ENCODE results near the gene NDUFB5.

DNA sequence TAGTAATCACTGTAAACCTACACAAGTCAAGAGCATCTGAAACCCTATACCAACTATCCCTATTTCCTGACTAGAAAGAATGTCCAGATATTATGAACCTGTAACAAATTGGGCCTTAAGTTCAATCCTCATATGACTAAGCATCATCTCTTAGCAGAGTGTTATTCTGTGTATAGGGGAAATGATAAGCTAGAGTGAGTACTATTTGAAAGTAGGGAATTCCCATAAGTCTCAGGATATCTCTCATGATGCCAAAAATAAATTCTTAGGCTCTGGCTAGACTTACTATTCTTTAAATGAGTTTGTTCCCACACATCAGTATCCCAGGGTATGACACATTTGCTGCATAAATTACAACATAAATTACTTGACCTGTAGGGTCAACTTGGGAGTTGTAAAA lies 15.5 kb upstream of the NDUFB5 start:
- TF ChIP-seq, protein P1, sequence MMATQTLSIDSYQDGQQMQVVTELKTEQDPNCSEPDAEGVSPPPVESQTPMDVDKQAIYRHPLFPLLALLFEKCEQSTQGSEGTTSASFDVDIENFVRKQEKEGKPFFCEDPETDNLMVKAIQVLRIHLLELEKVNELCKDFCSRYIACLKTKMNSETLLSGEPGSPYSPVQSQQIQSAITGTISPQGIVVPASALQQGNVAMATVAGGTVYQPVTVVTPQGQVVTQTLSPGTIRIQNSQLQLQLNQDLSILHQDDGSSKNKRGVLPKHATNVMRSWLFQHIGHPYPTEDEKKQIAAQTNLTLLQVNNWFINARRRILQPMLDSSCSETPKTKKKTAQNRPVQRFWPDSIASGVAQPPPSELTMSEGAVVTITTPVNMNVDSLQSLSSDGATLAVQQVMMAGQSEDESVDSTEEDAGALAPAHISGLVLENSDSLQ (IDR thresholded peaks at IDR 0.05): no peak
- TF ChIP-seq TCF7 (IDR thresholded peaks at IDR 0.05; ENCODE audit: borderline replicate concordance) (no peak), EP300 (IDR thresholded peaks at IDR 0.05; ENCODE audit: borderline replicate concordance in 1 of 2, control insufficient read depth in 1 of 2, low read depth in 2 of 2, low read length in 2 of 2) (no peak), HCFC1 (IDR thresholded peaks at IDR 0.05; ENCODE audit: low read length) (no peak), RAD21 (IDR thresholded peaks at IDR 0.05; ENCODE audit: insufficient read depth, low read depth, low read length) (no peak), YY1 (IDR thresholded peaks at IDR 0.05; ENCODE audit: low read depth, low read length) (no peak)
- TF ChIP-seq, protein P2, sequence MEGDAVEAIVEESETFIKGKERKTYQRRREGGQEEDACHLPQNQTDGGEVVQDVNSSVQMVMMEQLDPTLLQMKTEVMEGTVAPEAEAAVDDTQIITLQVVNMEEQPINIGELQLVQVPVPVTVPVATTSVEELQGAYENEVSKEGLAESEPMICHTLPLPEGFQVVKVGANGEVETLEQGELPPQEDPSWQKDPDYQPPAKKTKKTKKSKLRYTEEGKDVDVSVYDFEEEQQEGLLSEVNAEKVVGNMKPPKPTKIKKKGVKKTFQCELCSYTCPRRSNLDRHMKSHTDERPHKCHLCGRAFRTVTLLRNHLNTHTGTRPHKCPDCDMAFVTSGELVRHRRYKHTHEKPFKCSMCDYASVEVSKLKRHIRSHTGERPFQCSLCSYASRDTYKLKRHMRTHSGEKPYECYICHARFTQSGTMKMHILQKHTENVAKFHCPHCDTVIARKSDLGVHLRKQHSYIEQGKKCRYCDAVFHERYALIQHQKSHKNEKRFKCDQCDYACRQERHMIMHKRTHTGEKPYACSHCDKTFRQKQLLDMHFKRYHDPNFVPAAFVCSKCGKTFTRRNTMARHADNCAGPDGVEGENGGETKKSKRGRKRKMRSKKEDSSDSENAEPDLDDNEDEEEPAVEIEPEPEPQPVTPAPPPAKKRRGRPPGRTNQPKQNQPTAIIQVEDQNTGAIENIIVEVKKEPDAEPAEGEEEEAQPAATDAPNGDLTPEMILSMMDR (IDR thresholded peaks at IDR 0.05 in 2 of 3, conservative IDR thresholded peaks at IDR 0.05 in 1 of 3; ENCODE audit: control insufficient read depth in 2 of 3, extremely low read depth in 1 of 3, insufficient read depth in 1 of 3, low read depth in 3 of 3, low read length in 3 of 3): no peak
- TF ChIP-seq, protein P3, sequence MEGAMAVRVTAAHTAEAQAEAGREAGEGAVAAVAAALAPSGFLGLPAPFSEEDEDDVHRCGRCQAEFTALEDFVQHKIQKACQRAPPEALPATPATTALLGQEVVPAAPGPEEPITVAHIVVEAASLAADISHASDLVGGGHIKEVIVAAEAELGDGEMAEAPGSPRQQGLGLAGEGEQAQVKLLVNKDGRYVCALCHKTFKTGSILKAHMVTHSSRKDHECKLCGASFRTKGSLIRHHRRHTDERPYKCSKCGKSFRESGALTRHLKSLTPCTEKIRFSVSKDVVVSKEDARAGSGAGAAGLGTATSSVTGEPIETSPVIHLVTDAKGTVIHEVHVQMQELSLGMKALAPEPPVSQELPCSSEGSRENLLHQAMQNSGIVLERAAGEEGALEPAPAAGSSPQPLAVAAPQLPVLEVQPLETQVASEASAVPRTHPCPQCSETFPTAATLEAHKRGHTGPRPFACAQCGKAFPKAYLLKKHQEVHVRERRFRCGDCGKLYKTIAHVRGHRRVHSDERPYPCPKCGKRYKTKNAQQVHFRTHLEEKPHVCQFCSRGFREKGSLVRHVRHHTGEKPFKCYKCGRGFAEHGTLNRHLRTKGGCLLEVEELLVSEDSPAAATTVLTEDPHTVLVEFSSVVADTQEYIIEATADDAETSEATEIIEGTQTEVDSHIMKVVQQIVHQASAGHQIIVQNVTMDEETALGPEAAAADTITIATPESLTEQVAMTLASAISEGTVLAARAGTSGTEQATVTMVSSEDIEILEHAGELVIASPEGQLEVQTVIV (IDR thresholded peaks at IDR 0.05; ENCODE audit: borderline replicate concordance, partially characterized antibody): no peak
